ENCODE data around the gene PAX4.

Gene PAX4

DNA sequence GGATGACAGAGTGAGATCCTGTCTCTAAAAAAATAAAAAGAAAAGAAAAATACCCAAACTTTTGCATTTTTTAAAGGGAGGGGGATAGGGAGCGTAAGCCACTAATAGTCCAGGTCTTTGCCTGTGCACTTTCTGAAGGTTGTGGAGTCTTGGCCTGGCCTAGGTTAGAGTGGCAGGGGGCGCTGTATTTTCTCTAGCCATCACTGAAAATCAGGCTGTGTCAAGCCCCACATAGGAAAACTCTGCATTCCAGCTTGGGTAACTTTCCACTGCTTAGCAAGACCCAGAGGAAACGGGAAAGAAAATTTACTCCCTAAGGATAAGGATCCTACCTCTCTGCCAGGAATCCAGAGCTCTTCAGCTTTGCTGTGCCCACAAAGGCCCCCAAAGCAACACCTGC lies 10.5 kb upstream of the PAX4 start:
- peak; percentile 5 for DNase-seq

DNA sequence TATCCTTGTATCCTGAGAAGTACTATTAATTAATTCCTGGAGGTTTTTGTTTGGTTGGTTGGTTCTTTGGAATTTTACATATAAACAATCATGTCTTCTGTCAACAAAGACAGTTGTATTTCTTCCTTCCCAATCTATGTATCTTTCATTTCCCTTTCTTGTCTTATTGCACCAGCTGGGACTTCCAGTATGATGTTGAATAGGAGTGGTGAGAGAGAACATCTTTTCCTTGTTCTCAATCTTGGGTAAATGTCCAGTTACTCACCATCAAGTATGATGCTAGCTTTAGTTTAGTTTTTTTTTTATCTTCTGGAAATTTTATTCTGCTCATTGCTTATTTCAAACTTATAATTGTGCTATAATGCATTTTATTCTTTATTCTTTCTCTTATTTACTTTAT lies 7.4 kb upstream of the PAX4 start:
- DNase-seq: no peak

DNA sequence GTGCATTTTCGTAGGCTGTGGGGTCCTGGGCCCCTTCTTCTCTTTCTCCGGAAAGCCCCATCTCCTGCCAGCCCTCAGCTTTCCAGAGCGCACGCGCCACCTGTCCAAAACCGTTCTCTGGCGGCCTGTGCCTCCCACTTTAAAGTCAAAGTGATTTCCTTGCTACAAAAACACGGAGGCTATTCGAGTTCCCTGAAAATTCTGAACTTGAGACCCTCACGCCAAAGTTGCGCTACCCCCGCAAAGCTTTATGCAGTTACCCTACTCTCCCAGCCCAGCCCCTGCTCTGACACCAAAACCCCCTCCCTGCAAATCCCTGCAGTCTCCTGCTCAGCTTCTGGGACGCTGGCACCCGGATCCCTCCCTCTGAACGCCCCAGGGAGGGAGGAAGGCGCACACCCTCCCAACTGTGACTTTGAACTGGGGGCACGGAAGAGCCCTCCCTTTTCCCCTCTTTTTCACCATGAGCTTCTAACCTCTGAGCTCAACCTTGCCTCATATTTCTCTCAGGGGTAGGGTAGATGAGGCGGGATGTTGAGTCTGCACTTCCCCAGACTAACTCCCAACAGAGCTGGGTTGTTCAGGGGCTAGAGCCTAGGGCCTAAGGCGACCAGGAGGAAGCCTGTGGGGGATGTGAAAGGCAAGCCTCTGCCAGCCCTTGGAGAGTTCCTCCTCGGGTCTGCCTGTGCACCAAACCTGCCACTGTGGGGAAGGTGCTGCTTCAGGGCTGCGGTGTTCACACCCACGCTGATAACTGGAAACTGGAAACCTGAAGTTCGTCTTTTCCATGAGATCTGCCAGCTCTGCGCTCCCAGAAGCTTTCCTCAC lies 2.7 kb upstream of the PAX4 start:
- no peak for DNase-seq

DNA sequence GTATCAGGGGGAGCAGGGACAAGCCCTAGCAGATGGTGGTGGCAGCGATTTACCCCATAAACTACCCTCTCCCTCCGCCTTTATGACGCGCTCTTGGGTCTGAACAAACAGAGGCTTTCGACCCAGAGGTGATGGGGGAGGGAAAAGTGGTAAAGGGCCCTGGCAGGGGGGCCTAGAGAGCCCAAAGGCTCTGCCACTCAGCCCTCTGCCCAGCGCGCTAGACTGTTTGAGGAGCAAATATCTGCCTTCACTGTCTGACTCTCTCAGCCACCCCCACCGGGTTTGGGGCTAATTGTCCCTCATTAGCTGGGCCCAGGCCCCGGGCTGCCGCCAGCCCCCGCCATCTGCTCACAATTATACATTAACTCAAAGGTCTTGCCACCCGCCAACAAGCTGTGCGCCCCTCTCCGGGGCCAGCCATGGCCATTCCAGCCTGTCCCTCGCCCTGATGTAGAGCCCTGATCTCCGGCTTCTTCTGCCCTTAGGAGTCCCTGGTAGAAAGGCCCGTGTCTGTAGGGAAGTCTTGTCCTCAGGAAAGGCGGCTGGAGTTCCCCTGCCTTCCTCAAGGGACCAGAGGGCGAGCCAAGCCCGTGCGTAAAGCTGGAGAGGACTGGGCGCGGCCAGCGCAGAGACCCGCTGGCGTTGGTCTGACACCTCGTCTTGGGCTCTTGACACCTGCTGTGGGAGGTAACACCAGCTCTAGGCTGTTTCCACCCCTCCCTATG lies 1.9 kb upstream of the PAX4 start:
- DNase-seq: peak; percentile 32

DNA sequence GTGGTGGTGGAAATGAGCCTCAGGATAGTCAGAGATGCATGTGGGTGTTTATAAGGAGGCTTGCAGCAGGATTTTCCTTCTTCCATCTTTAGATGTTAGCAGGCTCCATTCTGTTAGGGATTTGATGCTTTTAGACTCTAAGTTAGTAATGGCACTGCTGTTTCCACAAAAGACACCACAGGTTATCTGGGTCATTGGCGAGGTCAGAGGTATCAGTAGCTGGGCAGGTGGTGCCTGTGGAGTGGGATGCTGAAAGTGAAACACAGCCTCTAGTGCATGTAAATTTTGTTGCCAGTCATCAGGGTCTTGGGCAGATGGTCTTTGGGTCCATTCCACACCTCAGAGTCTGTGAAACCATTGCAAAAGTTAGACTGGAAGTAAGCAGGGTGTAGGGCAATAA lies 833 bp upstream of the PAX4 start:
- no peak for DNase-seq

DNA sequence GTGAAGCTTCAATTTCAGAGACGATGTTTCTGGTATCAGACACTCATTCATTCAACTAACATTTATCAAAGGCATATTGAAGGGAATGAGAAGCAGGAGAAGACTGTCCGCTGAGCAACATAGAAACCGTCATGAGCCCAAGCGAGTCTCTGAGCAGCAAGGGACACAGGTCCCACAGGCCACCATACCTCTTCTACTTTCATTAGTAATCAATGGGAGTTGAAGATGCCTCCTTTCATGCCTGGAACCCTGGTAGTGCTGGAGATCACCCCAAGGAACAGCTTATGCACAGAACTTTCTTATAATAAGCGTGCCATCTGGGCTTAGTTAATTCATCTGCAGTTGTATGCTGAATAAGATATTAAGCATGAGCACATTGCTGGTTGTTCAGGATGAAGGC lies 1.2 kb downstream of the PAX4 start:
- DNase-seq: no peak

DNA sequence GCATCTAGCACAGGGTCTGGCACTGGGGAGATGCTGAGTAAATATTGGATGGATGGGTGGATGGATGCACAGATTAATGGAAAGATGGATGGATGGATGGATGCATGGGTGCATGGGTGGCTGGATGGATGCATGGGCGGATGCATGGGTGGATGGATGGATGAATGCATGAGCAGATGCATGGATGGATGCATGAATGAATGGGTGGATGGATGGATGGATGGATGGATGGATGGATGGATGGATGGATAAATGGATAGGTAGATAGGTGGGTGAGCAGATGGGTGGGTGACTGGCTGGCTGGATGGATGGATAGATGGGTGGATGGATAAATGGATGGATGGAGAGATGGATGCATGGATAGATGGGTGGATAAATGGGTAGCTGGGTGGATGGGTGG lies 5.7 kb downstream of the PAX4 start:
- DNase-seq: no peak

DNA sequence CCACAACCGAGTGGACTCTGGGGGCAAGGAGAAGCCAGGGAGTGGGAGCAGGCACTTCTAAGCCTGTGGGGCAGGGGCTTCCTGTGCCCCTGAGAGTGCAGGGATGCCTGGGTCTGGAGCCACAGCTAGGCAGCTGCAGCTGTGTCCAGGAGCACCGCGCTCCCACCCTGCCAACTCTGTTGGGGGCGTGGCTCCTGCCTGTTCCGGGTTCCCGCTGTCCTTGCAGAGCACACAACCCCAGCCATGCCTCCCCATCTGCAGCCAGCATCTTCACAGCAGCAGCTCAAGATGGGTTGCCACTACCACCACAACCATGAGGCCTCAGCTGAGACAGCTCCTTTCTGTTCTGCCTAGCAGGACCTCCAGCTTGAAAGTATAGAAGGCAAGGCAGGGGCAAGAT lies 8.6 kb downstream of the PAX4 start:
- no peak for DNase-seq

DNA sequence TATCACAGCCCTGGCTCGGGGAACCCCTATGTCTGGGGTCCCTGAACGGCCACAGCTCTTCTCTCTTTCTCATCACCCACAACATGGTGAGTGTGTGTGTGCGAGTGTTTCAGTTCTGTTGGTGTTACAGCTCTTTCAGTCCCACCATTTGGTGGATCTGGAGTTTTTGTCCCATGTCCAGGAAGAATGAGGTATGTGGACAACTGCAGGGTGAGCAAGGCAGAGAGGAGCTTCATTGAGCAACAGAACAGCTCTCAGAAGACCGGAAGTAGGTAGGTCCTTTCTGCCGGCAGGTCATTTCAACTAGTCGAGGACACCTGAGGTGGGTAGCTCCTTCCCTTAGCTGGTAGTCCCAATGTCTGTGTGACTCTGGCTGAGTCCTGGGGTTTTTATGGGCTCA lies 9.5 kb downstream of the PAX4 start:
- DNase-seq: no peak

DNA sequence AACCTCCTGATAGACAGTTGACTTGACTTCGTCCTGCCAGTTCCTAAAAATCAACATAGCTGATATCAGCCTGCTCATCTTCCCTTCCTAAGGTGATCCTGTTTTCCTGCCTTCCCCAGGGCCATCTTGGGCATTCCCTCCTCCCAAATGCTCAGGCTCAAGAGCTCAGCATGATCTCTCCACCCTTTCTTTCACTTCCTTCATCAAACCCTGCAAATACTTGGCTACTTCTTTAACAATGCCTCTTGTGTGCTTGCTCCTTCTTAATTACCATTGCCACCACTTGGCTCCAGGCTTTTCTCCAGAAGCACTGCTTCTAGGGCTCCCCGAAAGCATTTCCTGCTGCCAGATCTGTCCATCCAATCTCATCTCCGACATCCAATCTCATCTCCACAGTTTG lies 17.1 kb downstream of the PAX4 start:
- no peak for DNase-seq

DNA sequence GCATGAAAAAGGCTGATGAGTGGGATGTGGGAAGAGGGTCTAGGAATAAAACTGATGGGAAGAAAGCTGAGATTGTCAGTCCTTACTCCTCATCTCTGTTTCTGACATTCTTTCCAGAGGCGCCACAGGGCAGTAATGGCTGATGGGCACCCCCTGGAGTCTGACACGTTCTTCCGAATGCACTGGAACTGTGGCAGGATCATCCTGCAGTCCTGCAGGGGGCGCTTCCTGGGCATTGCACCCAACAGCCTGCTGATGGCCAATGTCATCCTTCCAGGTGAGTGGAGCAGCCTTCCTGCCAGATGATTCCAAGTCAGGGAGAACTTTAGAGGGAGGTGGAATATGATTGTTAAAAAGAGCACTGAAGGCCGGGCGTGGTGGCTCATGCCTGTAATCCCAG lies 19.6 kb downstream of the PAX4 start:
- peak; percentile 34 for DNase-seq

DNA sequence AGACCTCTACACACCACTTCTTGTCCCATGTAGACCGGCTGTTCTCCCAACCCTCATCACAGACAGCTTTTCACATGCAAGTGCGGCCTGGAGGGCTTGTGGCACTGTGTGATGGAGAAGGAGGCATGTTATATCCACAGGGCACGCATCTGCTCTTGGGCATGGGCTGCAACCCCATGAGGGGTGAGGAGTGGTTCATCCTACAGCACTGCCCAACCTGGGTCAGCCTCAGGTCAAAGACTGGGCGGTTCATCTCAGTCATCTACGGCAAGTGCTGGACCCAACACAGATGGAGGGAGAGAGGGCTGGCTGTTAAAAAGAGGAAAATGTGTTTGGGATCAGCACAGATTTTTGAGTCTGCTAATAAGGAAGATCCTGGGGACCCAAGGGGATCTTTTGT lies 22.2 kb downstream of the PAX4 start:
- no peak for DNase-seq

DNA sequence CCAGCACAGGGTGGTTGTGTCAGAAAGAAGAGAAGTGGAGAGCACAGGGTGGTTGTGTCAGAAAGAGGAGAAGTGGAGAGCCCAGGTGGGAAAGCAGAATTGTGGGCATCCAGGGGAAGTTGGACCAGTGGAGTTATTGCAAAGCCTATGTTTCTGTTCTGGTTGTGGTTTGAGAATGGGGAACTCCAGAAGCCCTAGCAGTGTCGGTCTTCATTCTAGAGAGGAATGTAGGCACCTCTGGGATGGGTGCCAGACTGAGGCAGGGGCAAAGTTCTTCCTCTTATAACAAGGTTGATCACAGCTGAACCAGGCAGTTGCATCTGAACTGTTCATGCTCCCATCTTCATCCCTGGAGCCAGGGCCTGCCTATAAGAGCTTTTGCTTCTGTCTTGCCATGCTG lies 23.5 kb downstream of the PAX4 start:
- DNase-seq: no peak

DNA sequence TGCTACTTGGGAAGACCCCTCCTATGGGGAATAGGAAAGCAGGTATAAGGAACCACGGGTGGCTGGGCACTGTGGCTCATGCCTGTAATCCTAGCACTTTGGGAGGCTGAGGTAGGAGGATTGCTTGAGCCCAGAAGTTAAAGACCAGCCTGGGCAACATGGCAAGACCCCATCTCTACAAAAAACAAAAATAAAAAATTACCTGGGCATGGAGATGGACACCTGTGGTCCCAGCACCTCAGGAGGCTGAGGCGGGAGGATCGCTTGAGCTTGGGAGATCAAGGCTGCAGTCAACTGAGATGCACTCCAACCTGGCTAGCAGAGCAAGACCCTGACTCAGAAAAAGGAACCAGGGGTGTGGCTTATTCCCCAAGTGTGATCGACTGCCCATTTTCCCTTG lies 25.4 kb downstream of the PAX4 start:
- DNase-seq: no peak

DNA sequence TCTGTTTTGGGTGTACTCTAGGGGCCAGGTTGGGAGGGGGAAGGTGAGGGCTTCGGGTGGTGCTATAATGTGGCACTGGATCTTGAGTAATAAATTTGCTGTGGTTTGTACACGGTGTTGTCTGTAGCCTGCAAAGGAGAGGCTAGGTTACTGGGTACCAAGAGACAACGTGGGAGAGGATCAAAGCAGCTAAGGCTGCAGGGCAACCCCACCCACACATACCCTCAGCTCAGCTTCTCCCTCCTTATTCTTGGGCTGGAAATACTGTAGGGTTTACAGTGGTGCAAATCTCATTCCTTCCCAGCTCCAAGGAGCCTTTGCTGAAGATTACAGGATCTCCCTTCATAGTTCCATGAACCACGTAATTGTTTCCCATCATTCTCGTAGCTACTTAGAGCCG lies 26.4 kb downstream of the PAX4 start:
- no peak for DNase-seq

DNA sequence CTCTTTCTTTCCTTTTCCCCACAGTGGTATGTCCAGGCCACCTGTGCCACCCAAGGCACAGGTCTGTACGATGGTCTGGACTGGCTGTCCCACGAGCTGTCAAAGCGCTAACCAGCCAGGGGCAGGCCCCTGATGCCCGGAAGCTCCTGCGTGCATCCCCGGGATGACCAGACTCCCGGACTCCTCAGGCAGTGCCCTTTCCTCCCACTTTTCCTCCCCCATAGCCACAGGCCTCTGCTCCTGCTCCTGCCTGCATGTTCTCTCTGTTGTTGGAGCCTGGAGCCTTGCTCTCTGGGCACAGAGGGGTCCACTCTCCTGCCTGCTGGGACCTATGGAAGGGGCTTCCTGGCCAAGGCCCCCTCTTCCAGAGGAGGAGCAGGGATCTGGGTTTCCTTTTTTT lies 26.8 kb downstream of the PAX4 start:
- no peak for DNase-seq

DNA sequence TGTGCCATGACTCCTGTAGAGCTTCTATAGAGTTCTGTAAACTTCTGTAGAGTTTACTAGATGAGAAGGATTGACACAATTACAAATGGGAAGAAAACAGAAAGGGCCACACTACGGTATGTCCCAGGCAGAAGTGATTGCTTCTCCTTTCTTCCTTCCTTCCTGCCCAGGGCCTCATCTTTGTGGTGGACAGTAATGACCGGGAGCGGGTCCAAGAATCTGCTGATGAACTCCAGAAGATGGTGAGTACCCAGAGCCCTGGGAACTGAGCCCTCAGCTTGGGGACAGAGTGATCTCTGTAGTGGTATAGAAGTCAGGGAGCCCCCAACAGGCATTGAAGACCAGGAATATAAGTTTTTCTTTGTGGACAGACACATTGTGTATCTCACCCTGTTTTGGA lies 28.0 kb downstream of the PAX4 start:
- DNase-seq: no peak

DNA sequence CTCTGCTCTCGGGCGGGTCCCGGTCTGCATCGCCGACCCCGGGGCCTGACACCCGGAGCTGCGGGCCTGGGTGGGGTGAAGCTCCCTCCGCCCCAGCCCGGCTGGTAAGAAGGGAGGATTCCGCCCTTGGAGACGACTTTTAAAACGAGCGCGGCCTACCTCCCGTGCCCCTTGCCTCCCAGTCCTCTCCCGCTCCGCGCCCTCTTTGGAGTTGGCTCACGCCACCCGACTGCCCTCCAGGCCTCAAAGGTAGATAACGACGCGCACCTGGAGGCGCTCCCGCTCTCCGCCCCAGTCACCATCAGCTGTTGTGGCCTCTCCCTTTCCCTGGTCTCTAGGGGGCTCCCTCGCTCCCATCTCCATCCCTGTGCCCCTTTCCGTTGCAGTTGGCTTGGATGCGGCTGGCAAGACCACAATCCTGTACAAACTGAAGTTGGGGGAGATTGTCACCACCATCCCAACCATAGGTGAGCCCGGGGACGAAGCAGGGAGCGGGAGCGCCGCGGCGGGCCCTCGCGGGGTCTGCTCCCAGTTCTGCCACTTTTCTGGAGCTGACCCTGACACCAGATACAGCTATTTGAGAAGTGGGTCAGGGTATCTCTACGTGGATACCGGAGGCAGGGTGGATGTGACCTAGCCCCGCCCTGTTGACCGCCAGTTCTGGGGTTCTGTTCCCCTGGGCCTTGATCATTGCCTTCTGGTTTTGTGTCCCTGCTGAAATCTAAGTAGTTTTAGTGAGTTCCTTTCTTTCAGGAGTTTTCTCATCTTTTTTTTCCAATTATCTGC lies 29.1 kb downstream of the PAX4 start:
- peak; percentile 84 for DNase-seq

DNA sequence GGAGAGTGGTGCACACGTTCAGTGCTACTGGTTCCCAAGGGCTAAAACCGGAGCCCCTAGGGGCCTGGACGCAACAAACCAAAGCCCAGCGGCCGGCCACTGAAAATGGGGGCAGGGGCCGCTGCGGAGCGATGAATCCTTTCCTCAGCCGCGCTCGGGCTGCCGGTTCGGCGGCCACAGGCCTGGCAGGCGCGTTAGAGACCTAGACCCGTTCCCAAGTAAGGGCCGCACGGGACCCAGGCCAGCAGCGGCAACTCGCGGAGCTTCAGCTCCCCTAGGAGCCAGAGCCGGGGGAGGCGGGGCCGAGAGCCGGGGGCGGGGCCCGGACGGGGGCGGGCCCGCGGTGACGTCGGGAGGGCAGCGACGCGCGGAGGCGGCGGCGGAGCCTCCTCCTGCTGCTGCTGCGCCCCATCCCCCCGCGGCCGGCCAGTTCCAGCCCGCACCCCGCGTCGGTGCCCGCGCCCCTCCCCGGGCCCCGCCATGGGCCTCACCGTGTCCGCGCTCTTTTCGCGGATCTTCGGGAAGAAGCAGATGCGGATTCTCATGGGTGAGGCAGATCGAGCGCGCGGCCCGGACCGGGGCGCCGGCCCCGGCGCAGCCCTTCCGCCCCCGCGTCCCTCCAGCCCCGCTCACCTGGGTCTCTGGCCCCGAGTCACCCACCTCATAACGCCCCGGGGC lies 29.8 kb downstream of the PAX4 start, which contains the start of gene ARF5:
TSS of gene ARF5 (plus strand) at position 393 of the 678 bp plus-strand sequence. CDS start at position 481, 88 bp downstream.
- DNase-seq: peak; percentile 86

DNA sequence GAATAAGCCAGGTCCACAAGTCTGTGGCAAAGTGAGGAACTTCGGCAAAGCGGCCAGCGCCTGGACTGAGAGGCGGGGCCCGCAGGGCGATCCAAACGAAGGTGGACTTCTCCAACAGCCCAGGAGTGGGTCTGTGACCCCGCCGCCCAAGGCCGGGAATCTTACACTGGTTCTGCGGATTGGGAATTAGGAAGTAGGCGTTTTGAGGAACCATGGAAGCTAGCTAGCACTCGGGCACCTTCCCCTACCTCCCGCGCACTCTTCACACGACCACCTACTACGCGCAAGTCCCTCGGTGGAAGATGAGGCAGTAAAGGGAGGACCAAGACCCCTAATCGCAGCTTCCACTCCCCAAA lies 30.3 kb downstream of the PAX4 start:
- no peak for DNase-seq

DNA sequence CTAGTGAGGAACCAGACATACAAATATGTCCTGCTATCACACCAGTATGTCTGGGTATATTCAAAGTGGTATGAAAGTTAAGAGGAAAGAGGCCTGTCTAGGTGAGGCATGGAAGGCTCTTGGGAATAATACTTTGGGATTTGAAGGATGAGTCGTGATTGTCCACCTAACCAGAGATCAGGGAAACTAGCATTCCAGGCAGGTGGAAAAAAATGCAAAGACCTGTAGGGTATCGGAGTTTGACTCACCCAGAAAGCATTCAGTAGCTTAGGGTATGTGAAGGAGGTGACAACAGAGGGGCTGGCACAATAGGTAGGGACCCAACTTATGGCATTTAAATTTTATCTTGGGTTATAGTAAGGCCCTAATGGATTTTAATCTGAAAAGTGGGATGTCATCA lies 31.6 kb downstream of the PAX4 start:
- DNase-seq: no peak

DNA sequence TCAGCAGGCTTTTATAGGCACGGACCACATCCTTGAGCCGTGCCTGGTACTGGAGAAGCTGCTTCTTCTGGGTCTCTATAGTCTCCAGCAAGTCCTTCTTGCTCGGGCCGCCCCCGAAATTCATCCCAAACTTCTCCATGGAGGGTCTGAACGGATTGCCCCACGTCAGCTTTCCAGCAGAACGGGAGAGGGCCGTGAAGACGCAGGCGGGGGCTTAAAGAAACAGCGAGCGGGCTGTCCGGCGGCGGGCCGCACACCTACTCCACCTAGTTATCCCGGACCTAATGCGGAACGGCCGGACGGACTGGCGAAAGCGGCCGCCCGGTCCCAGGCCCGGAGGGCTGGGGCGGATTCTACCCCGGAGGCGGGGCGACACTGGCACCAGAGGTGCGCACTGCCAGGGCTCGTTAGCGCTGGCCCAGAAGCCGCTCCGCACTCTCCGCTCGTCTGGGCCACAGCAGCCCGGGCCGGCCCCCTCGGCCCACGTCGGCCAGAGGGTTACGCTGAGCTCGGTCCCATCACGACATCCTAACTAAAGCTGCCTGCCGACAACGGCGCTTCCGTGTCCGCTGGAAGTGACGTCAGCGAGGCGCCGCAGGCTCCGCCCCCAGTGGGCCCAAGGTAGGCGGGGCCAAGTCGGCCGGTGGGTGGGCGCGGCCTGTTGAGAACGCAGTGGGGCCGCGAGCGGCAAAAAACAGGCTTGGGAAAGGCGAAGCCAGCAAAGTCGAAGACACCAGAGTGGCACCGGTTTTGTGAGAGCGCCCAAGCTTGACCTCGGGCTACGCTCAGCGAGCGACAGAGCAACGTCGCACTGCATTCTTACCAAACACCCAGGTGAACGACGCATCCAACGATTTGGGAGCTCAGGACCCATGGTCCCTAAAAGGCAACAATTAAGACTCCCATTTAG lies 32.6 kb downstream of the PAX4 start, which contains the start of gene GCC1:
TSS of gene GCC1 (minus strand) at position 553 of the 910 bp plus-strand sequence. CDS start at position 139, 414 bp downstream.
- peak; percentile 87 for DNase-seq
